NCI-H748 (cell line): ENCODE data around the gene HS3ST3A1.

Experiments
- DNase-seq: peaks from one replicate; lab custom pipeline; 2025; ENCODE audit not compliant: unreplicated experiment; lab: John Stamatoyannopoulos, UW

Gene HS3ST3A1

DNA sequence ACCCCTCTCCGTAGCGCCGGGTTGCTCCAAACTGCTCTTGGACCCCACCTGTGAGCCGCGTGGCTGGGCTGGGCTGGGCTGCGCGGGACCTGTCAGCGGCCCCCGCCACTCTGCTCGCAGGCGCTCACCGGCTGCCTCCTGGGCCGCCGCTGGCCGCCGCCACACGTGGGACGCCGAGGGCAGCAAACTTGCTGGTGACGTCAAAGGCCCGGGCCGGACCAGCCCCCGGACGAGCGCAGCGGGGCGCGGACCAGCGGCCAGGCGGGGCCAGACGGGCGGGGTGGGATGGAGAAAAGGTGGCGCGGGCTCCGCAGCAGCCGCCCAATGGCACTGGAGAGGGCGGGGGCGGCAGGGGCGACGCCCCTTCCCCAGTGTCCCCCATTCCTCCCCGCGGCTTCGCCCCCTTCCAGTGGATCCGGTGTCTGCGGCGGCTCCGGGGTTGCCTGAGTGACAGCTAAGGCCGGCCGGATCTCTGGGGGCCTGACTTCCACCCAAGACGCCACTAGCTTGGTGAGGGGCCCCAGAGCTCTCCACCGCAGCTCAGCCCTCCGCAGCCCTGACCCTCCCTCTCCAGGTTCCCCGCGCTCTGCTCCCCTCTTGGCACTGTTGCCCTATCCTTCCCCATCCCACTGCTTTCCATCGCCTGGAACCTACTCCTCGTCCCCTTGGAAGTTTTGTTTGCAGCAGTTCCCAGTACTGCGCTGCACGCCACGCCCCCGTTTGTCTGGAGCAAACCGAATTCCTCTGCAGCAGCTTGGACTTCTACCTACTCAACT is at the start of gene HS3ST3A1:
Gene HS3ST3A1, minus strand, starts transcription at position 154 of the 776 bp plus-strand sequence. CDS start 800 bp downstream, outside the sequence.
- DNase-seq, result peak; percentile 44

DNA sequence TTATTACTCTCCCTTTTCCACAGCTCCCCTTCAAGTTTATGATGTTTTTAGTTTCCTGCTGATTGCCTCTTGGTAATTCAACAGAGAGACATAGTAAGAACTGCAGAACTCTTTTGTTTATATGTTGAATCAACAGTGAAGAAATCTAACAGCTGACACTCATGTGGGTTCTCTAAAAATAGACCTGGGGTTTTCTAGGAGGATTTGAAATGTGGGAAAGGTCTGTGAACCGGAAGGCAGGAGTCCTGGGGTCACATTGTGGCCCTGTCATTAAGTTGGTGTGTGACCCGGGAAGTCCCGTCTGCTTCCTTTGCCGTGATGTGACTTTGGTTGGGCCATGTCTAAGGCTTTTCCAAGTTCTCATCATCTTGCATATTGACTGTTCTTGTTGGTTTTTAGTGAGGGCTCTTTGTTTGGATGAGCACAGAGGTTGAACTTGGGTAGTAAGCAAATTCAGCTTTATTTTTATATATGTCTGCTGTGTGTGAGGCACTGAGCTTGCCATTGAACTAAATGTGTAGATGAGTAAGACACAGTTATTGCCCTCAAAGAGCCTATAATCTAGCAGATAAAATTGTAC is 48.5 kb upstream of the HS3ST3A1 start:
- DNase-seq, result no peak

DNA sequence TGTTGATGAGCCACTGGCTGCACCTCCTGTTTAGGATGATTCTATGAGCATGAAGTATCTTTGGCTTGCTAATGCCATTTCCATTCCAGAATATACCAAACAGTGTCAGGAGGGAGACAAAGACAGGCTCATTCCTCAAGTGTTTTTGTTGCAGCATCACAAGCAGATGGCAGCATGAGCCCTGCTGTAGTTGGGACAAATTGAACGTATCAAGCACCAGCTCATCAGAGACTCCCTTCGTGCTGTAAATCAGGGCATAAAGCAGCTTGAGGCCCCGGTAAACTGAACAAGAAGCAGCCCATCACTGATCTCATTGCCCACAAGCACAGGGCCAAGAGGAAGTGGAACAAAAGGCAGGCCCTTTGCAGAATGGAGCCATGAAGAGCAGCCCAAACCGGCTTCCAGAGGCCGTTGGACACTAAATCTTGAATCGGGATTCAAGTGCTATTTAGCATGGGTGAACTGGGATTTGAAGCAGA is 45.9 kb upstream of the HS3ST3A1 start:
- DNase-seq, result no peak

- DNase-seq, result no peak
These were observed 45.3 kb upstream of the HS3ST3A1 start for GRCh38 chr17:13646969-13647542.

DNA sequence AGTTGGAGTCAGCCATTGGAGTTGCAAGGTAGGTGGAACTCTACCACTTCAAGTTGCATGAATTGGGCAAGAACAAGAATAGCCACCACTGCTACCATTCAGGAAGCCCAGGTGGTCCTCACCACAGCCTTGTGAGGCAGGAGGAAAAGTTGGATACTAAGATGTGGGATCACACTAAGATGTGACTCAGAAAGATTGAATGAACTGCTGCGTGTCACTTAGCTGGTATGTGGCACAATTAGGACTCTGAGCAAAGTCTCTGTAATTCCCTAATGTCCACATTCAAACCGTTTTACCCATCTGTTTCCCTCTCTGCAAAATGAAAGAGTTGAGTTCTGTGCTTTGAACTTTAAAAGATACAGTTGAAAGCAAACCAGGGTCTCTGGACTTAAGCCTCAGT is 44.7 kb upstream of the HS3ST3A1 start:
- no peak for DNase-seq

GRCh38 chr17:13643180-13643579 is 41.5 kb upstream of the HS3ST3A1 start:
- DNase-seq, result no peak

DNA sequence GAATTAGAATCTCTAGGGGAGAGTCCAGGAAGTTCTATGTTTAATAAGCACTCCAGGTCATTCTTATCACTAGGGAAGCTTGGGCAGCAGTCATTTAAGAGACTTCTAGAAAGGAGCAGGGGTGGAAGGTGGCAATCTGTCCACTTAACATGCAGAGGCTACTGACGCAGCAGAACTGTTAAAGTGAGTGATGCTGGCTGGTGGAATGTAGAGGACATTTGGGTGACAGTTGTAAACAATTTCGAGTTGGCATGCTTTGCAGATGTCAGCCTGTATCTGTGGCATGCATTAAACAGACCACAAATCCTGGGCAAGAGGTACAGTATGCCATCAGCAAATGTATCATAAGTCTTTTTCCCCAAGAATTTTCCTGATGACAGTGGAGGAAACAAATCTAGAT is 40.5 kb upstream of the HS3ST3A1 start:
- no peak for DNase-seq

- no peak for DNase-seq
These were observed 38.8 kb upstream of the HS3ST3A1 start for GRCh38 chr17:13640551-13640950.

- DNase-seq, result no peak
These were observed 37.2 kb upstream of the HS3ST3A1 start for GRCh38 chr17:13638855-13639458.

- DNase-seq, result peak; percentile 8
These were observed 35.2 kb upstream of the HS3ST3A1 start for GRCh38 chr17:13636951-13637350.

- no peak for DNase-seq
These were observed 34.2 kb upstream of the HS3ST3A1 start for GRCh38 chr17:13635951-13636350.

- DNase-seq, result no peak
These were observed 32.3 kb upstream of the HS3ST3A1 start for GRCh38 chr17:13634021-13634420.

DNA sequence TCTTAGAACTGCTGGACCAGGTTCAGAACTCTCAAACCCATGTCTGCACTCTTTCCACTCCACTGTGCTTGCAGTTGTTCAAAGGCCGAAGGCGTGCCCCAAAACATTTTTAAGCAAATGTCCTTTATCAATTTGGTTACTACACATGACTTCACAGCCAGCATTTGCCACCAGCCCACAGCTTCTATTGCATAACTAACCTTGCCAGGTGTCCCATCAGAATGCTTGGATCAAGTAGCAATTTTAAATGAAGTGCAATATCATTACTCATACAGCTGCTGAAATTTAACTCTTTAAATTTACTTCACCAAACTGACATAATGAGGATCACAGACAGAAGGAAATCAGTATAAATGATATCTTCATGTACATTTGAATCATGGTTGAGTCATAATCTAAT is 29.8 kb upstream of the HS3ST3A1 start:
- DNase-seq, result no peak

DNA sequence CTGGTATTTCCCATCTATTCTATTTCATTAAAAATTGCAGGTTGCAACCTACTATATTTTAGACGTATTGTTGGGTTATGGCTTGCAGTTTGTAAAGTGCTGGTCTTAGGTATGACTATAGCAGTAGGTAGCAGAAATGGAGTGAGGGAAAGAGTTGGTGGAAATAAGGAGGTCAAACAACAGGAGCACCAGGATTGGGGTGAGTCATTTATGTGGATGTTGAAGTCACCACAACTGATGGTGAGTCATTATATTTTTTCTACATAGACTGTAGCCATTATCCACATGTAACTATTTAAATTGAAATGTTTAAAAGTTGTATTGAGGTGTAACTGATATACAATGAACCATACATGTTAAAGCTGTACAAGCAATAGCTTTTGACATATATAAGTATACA is 25.0 kb upstream of the HS3ST3A1 start:
- DNase-seq, result no peak

DNA sequence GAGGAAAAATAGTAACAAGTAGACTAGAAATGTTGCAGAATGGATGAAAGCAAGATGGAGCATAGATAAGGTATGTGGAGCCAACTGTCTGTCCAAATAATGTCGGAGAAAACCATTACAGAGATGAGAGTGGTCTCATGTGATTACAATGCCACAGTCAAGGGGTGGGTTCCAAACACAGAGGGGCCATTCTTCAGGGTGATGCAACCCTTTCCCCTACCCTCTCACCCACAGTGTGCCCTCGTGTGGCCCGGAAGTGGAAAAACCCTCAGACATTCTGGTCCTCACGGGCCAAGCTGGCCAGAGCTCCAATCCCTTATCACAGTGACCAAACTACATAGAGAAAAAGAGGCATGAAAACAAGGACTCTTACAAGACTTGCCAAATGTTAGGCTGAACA is 17.7 kb upstream of the HS3ST3A1 start:
- no peak for DNase-seq

DNA sequence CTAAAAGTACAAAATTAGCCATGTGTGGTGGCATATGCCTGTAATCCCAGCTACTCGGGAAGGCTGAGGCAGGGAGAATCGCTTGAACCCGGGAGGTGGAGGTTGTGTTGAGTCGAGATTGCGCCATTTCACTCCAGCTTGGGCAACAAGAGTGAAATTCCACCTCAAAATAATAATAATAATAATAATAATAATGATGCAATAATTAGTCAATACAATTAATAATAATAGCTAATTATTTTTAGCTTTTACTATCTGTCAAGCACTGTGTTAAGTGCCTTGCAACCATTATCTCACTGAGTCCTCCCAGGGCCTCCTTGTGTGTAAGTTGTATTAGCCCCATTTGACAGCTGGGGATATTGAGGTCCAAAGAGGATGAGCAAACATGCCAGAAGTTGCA is 14.3 kb upstream of the HS3ST3A1 start:
- no peak for DNase-seq

DNA sequence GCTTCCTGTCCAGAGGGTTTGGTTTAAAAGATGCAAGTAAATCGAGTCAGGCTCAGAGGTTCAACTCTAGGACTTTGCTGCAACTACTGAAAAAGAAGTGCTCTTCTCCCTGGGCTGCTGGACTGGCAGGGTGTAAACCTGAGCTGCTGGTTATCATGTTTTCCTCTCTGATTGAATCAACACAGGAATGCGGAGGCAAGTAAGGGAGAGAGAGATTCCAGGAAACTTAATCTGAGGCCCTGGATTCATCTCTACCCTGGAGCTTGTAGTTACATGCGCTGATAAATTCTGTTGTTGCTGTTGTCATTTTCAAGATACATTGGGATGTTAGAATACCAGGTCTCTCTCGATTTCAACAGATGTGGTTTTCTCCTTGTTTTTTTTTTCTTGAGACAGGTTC is 8.2 kb upstream of the HS3ST3A1 start:
- no peak for DNase-seq

- DNase-seq, result peak; percentile 44
These were observed 380 bp downstream of the HS3ST3A1 start for GRCh38 chr17:13601322-13601775.

- no peak for DNase-seq
These were observed 1.0 kb downstream of the HS3ST3A1 start for GRCh38 chr17:13600475-13601321.

DNA sequence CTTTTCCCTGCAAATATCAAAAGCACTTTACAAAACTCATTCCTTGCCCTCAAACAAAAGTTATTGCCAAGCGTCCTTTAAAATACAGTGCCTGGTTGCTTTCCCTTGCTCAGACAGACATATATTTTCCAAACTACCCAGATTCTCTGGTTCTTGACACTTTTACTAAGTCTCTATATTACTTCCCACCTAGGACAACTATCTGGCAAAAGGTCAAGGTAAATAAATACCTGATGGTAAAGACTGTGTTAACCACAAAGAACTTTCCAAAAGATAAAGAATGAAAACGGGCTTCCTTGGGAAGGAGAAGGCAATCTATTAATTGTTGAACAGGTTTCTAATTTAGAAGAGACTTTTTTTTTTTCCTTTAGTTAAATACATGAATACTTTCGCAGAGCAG is 1.9 kb downstream of the HS3ST3A1 start:
- DNase-seq, result no peak

- DNase-seq, result no peak
These were observed 2.6 kb downstream of the HS3ST3A1 start for GRCh38 chr17:13599168-13599577.
